Pancreas (tissue), 10 donors: ENCODE data around the gene ZBTB20. TPM values are rescaled to one million over a fixed set of nuclear protein-coding genes. Genes with fewer than 3 reads are reported as not detected.

Experiments used
- ATAC-seq, 4 donors: fragments of 200-7000 bp; cut with Tn5 transposase; one replicate each; pipeline versions ENCODE4 v1.8.0 to v1.9.1; 2020; ENCODE audit warnings: mild to moderate bottlenecking in 4 of 4, moderate library complexity in 4 of 4
- DNase-seq, 6 donors: peaks; one replicate each; pipeline ENCODE4 v3.0.0-alpha.2; 2020
- FAIRE-seq: peaks from 2 replicates; lab custom pipeline; 2012; peaks lifted over from hg19 to GRCh38; lab: Jason Lieb, UNC
- H3K27ac ChIP-seq, 4 donors: fragments of 200-600 bp; sonication (generic); 1 replicate in 3 of 4; 2 replicates in 1 of 4; pipeline versions ENCODE4 v1.5.0 to v1.8.0; 2020
- H3K27me3 ChIP-seq, 4 donors: fragments of 200-600 bp; one replicate each; pipeline ENCODE4 v1.8.0; 2021
- H3K36me3 ChIP-seq, 3 donors: fragments of 200-600 bp; sonication (generic) in 1 of 3; one replicate each; pipeline versions ENCODE4 v1.5.0 to v1.8.0; 2020 to 2021
- H3K4me1 ChIP-seq, 3 donors: fragments of 200-600 bp; one replicate each; pipeline ENCODE4 v1.8.0; 2021
- H3K4me3 ChIP-seq, 4 donors: fragments of 200-600 bp; sonication (generic) in 2 of 4; one replicate each; pipeline versions ENCODE4 v1.5.0 to v1.8.0; 2020 to 2021
- H3K9me3 ChIP-seq, 4 donors: fragments of 200-600 bp; one replicate each; pipeline ENCODE4 v1.8.0; 2021
- CTCF ChIP-seq, 4 donors: fragments of 200-600 bp; sonication (generic) in 3 of 4; IDR thresholded peaks; one replicate each; pipeline versions ENCODE4 v1.5.0 to v1.8.0; 2021; ENCODE audit warnings: antibody characterized with exemption in 4 of 4
- WGBS, 2 donors: extraction: QIAGEN DNeasy Blood & Tissue Kit; methylation state at CpG; one replicate each; pipeline ENCODE4 v1.1.7; 2013; 5-methylcytosine and 5-hydroxymethylcytosine counted together
- intact Hi-C, 3 donors: fragments of 100-400 bp; cut with DNase I; formaldehyde crosslinking; loops; one replicate each; pipeline versions ENCODE4 v1.11.1 to v1.14.2; 2022
- polyA plus RNA-seq, 2 donors: library from polyadenylated mRNA; stranded (reverse); fragments of 200-250 nt; gene quantifications; one replicate each; pipeline ENCODE4 v1.2.3, GENCODE V29; 2013
- total RNA-seq, 6 donors: library from RNA; stranded (reverse); fragmentation: NEBNext Ultra II Directional in 4 of 6; extraction: Animal tissue kit (Norgen Biotek cat#: 25700) in 4 of 6; gene quantifications; one replicate each; pipeline versions ENCODE4 v1.2.1 to v1.2.4, GENCODE V29; 2021 to 2023
- donor health status: healthy with polysubstance abuse.
- donor health status: DM: no; HTN: no; CAD: no; lungs with moderate emphysema.
- donor health status: DM: no; HTN: no; CAD: no.
- donor health status: control.
- donor health status: control.
- donor health status: Bipolar disorder and iron deficiency.
- donor health status: DM: yes; HTN: yes; CAD: no.
- donor health status: DM: no; HTN: no; CAD: no.
- donor health status: DM: no; HTN: no; CAD: no.
- donor health status: DM: yes; HTN: yes; CAD: no.

Gene ZBTB20
- total and polyA plus RNA-seq, 8 donors, result 1.3 to 81.5 (median 43.7) TPM

GRCh38 chr3:114967168-114967567 lies 179.9 kb downstream of the ZBTB20 start:
- WGBS, 2 donors, result 28 to 37% methylated on average over 1 of the region's 1 CpG
- Histone ChIP-seq H3K4me1 (peaks cover 0 to 9% (median 0%) of the 10 kb centered on the region in 3 donors), H3K36me3 (no peaks in the 10 kb centered on the region), H3K4me3 (no peak overlapping the region), H3K27me3 (no peaks in the 10 kb centered on the region), H3K9me3 (no peaks in the 10 kb centered on the region), H3K27ac (no peak overlapping the region)
- intact Hi-C loops, result no loop called here
- FAIRE-seq (no peak), ATAC-seq (no peak), DNase-seq (no peak)
- TF ChIP-seq CTCF (IDR thresholded peaks at IDR 0.05), result no peak

- H3K4me1 ChIP-seq, result peaks cover 0 to 8% (median 0%) of the 10 kb centered on the region in 3 donors
- ATAC-seq (no peak), DNase-seq (no peak), FAIRE-seq (no peak)
- intact Hi-C loops, result no loop called here
- no peaks in the 10 kb centered on the region for H3K36me3 ChIP-seq
- no peaks in the 10 kb centered on the region for H3K27me3 ChIP-seq
- H3K9me3 ChIP-seq, result no peaks in the 10 kb centered on the region
- WGBS, 2 donors, result 53 to 54% methylated on average over 2 of the region's 2 CpGs
- no peak for TF ChIP-seq CTCF (IDR thresholded peaks at IDR 0.05)
- H3K27ac ChIP-seq, result no peak overlapping the region
- H3K4me3 ChIP-seq, result no peak overlapping the region
Observed at GRCh38 chr3:114962189-114962588, 184.9 kb downstream of the ZBTB20 start.

- Histone ChIP-seq H3K4me3 (no peak overlapping the region), H3K36me3 (no peaks in the 10 kb centered on the region), H3K27ac (no peak overlapping the region), H3K9me3 (no peaks in the 10 kb centered on the region), H3K4me1 (peaks cover 0 to 4% (median 0%) of the 10 kb centered on the region in 3 donors), H3K27me3 (no peaks in the 10 kb centered on the region)
- no peak for TF ChIP-seq CTCF (IDR thresholded peaks at IDR 0.05)
- ATAC-seq (no peak), FAIRE-seq (no peak), DNase-seq (no peak)
- intact Hi-C loops, result no loop called here
Observed at GRCh38 chr3:114958930-114959329, 188.2 kb downstream of the ZBTB20 start.

GRCh38 chr3:114953800-114954199 lies 193.3 kb downstream of the ZBTB20 start:
- no peaks in the 10 kb centered on the region for H3K36me3 ChIP-seq
- no peaks in the 10 kb centered on the region for H3K27me3 ChIP-seq
- no peak overlapping the region for H3K27ac ChIP-seq
- intact Hi-C loops, result no loop called here
- no peak for ATAC-seq
- no peaks in the 10 kb centered on the region for H3K4me1 ChIP-seq
- no peak for TF ChIP-seq CTCF (IDR thresholded peaks at IDR 0.05)
- no peak for FAIRE-seq
- no peaks in the 10 kb centered on the region for H3K9me3 ChIP-seq
- H3K4me3 ChIP-seq, result no peak overlapping the region
- whole genome bisulfite sequencing, 2 donors, result 99 to 100% methylated on average over 1 of the region's 1 CpG
- DNase-seq, result no peak

GRCh38 chr3:114953215-114953799 lies 193.8 kb downstream of the ZBTB20 start:
- no peak overlapping the region for H3K27ac ChIP-seq
- no peaks in the 10 kb centered on the region for H3K4me1 ChIP-seq
- FAIRE-seq (peak; percentile 75), ATAC-seq (no peak), DNase-seq (no peak)
- TF ChIP-seq CTCF (IDR thresholded peaks at IDR 0.05), result no peak
- H3K4me3 ChIP-seq, result no peak overlapping the region
- intact Hi-C loops, result no loop called here
- H3K9me3 ChIP-seq, result no peaks in the 10 kb centered on the region
- no peaks in the 10 kb centered on the region for H3K27me3 ChIP-seq
- H3K36me3 ChIP-seq, result no peaks in the 10 kb centered on the region
- 66% methylated on average over 3 of the region's 3 CpGs for WGBS, 2 donors
